ENCODE results near the gene TCF7.

Gene TCF7

GRCh38 chr5:134184155-134185135 lies 70.0 kb downstream of the TCF7 start:
- peak; percentile 22 for DNase-seq

- no peak for DNase-seq
Measured at GRCh38 chr5:134188092-134188491, 73.6 kb downstream of the TCF7 start.

- no peak for DNase-seq
Measured at GRCh38 chr5:134189031-134189430, 74.5 kb downstream of the TCF7 start.

GRCh38 chr5:134195666-134196065 lies 81.2 kb downstream of the TCF7 start:
- no peak for DNase-seq

All from NCI-H226 (cell line).